Suppressor macrophage treated with lipopolysaccharide for 1 hour (primary cell): Measurements from ENCODE around the gene E2F3.

Experiments
- DNase-seq, 3 donors: peaks; one replicate each; pipeline ENCODE4 v3.0.0-alpha.2; 2020 to 2022

Gene E2F3

DNA sequence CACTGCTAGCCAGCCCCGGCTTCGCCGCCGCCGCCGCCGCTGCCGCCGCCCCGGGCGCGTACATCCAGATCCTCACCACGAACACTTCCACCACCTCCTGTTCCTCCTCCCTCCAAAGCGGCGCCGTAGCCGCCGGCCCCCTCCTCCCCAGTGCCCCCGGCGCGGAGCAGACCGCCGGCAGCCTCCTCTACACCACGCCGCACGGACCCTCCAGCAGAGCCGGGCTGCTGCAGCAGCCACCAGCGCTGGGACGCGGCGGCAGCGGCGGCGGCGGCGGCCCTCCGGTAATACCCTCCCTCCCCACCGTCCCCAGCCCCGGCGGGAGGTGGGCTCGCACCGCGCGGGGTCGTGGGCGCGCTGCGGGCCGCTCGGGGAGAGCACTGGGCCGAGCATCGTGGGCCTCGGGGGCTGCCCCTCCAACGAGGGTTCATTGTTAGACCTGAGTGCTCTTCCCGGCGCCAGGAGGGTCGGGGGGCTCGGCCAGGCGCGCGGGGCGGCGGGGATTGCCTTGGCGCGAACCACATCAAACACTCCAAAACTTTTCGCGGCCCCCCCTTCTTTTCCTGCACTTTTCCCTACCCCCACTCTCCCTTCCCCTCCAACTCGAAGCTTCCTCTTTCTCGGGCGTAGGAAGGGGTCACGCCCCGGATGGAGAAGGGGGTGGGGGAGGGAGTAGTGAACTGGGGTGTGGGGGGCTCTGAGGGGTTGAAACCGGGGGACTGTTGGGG lies 827 bp downstream of the E2F3 start:
- DNase-seq = peak; percentile 69 to 83 (median 72)

DNA sequence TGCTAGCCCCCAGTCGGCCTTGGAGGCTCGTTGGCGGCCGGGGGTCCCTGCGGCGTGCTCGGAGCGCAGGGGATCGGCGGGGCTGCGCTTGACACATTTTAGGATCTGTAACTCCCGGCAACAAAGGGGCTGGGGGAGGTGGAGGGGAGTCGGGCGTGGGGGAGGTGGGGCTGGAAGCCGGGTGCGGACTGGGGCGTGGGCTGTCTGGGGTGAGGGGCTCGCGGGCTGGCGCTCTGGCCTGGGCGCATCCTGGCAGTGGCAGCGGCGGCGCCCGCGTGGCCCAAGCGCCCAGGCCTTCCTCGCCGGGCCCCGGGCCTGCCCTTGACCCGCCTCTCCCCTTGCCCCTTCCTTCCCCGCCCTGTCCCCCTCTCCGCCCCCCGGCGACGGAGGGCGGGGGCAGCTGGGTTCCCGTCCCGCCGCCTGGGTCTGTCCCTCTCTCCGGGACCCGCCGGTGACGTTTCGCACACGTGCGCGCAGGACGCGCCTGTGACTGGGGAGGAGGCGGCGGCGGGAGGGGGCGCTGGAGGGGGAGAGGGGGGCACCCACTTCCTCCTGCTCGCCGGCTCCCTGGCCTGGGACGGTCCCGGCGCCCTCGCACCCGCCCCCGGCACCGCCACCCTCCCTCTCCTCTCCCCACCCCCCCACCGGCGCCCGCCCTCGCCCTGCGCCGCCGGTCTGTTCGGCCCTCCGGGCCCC lies 1.5 kb downstream of the E2F3 start:
- peak; percentile 98 to 99 (median 98) for DNase-seq

DNA sequence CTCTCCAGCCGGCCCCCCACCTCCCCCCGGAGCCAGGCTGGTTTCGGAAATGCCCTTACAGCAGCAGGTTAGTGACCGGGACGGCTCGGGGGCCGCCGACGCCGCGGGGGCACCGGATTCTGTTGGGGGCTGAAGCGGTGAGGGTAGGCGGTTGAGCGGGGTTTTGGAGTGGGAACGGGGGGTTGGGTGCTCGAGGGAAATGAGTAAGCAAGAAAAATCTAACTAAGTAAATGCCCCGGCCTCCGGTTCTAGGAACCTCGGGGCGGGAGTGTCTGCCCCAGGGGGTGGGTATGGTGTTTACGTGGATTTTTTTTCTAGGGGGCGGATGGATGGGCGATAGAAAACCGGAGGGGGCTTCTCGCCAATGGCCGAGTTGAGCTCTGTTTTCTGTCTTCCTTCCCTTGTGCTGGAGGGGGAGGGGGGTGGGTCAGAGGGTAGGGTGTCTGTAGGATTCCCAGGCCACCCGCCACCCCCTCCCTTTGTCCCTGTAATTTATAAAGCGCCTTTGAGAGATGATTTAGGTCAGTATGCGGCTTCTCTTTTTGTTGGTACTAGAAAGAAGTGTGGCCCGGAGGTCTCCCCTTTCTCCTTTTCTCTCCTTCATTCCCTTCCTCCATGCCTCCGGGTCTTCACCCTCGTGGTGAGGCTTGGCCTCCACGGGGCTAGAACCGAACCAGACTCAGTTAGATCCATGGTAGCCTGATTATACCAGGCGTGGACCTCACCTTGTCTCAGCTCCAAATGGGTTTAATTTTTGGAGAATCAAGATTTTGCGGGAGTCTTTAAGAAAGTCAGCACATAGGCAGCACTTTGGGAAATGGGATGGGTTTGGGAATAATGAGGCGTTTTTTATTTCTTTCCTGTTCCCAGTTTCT lies 2.3 kb downstream of the E2F3 start:
- DNase-seq = peak; percentile 81 to 84 (median 81)

DNA sequence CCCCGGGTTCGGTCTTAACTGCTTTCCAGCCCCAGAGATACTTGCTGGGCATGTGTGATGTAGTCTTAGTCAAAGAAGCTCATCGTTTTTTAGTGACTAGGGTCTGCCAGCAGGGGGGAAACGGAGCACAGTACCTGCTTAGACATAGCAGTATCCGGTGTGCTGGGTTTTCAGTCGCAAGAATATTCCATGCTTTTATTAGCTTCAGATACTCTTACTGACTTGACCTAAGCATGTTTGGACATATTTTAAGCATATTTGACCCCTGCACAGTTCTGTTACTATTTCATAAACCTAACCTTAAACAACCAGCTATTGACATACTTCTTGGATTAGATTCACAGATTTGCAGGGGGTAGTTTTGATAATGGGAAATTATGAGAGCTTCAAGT lies 3.0 kb downstream of the E2F3 start:
- peak; percentile 56 to 69 (median 63) for DNase-seq

DNA sequence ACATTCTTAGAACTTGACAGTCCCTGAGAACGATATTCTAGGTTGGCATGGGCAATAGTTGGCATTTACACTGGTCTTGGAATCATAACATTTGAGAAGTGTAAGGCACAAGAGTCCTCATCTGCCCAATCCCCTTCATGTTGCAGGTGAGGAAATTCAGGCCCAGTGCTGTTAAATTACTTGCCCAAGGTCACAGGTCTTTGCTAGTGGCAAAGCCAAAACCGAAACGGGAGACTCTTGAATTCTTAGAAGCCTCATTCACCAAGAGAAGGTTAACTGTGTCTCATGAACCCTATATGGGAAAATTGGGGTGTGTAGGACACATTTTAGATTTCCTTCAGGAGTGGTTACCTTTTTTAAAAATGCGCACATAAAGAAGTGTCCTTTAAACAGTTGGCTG lies 7.2 kb downstream of the E2F3 start:
- no peak for DNase-seq

DNA sequence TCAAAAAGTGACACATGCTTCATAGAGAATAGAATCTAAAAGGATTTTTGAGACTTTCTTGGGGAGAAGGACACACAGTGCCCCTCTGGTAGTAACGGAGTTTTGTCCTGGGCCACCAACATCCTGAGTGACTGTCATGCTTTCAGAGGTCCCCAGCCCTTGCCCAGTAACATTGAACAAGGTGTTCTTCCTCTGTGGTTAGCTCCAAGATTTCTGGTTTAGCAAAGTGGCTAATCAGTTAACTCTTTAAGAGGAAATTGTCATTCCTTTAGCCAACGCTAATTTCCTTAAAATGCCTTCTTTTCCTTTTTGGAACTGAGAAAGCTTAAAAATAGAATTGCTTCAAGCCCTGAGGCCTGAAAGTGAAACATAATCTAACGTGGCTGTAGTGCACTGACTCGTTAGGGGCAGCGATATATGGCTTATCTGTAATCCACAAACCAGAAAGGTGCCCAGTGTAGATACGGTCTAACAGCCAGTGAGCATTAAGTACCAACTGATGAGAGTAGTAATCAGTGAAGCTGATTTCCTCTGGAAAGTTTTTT lies 7.8 kb downstream of the E2F3 start:
- peak in 1 of 3 donors; percentile 21 for DNase-seq

DNA sequence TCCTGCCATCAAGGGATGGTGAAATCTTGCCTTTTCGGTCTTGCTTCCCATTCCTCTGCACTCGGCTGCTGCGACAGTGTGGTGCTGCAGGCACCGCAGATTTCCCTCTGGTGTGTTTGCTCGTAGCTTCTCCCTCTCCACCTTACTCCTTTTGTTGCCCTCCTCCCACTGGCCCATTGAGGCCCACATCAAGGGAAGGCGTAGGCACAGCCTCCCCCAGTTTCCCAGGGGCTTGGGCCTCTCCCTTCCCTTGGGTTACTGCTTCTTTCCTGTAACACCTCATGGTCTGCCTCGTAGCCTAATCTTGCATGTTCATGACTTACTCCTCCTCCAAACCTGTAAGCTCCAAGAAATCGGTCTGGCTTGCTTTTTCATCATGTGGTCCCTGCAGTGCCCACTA lies 9.9 kb downstream of the E2F3 start:
- peak in 1 of 3 donors; percentile 12 for DNase-seq

DNA sequence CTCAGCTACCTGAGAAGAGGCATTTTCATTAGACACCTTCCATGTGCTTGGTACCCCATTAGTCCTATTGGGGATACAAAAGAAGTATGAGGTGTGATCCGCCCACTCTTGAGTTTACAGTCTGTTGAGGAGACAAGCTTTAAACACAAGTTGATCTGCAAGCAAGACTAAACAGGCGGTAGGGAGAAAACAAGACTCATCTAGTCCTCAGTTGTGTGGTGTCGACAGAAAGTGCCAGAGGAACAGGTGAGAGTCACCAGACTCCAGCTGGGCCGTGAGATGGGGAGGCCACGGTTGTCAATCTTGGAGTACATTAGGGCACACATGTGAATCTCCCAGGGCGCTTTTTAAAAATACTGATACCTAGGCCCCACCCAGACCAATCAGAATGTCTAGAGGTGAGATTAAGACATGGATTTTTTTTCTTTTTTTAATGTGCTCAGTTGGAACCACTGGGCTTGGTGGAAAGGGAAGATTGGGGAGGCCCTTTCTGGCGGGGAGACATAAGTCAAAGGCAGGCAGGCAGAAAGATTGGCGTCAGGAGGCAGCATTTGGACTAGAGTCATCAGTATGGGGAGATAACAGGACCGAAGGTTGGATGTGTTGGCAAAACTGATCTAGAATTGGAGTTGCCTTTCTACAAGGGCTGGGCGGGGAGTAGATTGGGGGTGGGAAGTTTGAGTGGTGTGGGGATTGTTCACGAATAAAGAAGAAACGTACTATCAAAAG lies 10.4 kb downstream of the E2F3 start:
- DNase-seq = no peak

DNA sequence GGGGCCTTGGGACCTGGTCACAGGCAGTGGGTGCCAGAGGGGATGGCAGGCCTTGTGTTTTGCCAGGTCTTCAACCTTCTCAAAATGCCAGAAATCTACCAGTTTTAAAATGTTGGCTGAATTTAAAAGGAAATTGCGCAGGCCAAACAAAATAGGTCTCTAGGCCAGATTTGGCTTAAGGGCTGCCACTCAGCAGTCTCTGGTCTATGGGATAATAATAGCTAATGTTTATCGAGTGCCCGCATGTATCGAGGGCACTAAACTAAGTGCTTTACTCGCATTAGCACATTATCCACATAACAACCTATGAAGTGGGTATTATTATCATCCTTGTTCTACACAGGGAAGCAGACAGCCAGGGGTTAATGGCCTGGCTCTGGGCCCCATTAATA lies 11.0 kb downstream of the E2F3 start:
- no peak for DNase-seq

DNA sequence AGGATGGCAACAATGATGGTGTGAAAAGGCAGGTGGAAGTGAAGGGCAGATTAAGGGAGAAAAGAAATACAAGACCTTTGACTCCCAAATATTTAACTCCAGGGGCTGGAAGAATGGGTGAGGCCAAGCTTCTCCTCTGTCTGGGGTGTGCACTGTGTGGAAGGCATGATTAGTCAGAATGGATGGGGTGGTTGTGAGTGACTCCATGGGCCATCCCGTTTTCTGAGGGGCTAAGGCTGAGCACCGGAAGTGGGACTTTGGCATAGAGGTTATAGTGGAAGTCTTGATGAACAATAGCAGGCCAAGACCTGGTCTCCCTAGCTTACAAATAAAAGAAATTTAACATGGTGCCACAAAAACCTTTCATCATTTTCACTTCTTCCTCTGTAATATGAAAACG lies 12.1 kb downstream of the E2F3 start:
- no peak for DNase-seq

DNA sequence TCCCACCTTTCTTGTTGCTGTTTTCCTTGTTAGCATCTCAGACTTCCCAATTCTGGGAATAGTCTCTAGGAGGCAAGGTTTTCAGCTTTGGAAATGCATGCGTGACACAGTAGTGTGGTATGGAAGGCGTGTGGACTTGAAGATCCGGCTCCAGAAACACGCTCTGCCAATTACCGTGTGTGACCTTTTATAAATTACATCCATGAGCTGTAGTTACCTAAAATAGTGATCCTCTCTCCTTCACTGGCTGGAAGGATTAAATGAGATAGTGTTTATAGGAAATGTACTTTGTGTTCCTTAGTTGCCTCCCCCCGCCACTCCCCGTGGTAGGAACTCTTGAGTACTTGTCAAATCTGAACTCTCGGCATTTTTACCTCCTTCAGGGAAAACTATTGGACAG lies 13.0 kb downstream of the E2F3 start:
- DNase-seq = no peak

DNA sequence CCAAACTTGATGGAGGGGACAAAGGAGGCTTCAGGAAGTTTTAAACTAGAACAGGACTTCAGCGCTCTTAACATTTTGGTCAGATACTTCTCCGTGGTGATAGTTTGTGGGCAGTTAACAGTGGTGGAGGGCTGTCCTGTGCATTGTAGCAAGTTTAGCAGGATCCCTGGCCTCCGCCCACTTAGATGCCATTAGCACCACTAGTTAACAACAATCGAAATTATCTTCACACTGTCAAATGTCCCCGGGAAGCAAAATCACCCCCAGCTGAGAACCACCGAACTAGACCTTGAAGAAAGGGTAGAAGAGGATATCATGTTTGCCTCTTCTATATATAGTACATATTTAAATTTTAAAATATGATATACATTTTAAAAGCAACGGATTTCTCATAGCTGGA lies 13.6 kb downstream of the E2F3 start:
- no peak for DNase-seq

DNA sequence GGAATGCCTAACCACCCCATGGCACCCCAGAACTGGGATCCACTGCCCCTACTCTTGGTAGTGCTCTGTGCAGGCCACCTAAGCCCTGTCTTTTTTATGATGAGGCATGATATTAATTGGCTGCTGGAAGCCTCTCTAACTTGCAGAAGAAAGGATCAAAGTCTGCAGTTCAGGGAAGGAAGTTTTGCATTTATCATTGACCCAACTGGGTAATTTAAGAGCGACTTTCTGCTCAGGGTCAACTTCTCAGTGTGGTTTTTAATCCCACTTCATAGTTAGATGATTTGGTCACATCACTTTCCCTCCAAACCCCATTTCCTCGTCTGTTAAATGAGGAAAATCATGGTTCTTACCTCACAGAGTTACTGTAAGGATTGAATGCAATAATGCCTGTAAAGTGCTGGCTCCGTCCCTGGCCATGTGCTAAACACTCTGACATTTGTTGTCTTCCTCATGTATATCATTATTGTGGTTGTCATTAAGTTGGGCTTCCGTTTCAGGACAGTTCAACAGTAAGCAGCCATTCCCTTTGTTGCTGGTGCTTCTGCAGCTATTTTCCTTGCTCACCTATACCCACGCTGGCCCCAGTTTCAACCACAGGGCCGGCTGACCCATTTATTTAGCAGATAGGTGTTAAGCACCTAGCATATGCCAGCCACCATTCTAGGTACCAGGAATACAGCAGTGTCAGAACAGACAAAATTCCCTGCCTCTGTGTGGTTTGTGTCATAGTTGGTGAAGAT lies 14.2 kb downstream of the E2F3 start:
- no peak for DNase-seq

DNA sequence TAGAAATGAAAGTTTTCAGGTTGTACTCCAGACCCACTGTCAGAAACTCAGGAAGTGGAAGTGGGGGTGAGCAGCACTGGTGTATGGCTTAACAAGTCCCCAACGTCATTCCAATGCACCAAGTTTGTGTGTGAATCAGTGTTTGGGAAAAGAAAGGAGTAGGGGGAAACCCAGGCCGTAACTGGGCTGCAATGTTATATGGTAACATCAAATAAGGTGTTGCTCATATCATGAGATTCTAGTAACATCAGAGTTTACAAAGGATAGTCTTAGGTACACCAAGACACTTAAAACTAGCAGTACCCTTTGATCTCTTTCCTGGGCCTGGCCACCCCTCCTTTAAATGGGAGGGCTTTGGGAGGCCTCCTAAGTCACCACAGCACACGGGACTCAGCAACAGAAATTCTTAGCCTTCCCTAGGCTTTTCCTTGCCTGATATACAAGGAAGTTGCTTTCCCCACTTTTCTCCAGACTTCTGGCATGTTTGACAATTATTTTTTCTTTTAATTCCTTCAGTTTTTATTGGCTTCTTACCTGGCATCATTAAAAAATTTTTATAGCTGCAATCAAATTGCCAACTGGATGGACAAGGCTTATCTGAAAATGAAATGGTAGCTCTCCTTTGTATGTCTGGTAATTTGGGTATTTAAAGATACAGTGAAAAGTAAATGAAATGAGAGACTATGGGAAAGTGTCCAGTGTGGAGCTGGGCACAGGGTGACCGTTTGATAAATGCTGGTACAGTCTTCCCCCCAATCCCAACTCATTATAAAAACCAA lies 15.1 kb downstream of the E2F3 start:
- DNase-seq = peak; percentile 73 to 84 (median 76)

DNA sequence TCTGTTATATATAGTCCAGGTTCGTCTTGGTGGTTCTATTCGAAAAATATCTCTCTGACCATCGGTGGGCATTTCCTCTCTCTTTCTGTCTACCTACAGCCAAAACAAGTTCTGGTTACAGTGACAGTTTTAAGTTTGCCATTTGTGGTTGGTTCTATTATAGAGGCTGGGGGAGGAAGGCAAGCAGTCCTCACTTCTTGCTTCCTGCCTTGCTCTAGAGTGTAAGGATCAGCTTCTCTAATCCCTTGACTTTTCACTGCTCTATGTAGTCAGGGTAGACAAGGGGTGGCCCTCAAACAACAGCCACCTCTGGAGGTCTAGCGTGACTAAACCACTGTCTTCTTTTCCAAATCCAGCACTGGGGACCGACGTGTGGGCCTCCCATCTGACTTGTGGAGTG lies 16.1 kb downstream of the E2F3 start:
- DNase-seq = peak in 1 of 3 donors; percentile 22

DNA sequence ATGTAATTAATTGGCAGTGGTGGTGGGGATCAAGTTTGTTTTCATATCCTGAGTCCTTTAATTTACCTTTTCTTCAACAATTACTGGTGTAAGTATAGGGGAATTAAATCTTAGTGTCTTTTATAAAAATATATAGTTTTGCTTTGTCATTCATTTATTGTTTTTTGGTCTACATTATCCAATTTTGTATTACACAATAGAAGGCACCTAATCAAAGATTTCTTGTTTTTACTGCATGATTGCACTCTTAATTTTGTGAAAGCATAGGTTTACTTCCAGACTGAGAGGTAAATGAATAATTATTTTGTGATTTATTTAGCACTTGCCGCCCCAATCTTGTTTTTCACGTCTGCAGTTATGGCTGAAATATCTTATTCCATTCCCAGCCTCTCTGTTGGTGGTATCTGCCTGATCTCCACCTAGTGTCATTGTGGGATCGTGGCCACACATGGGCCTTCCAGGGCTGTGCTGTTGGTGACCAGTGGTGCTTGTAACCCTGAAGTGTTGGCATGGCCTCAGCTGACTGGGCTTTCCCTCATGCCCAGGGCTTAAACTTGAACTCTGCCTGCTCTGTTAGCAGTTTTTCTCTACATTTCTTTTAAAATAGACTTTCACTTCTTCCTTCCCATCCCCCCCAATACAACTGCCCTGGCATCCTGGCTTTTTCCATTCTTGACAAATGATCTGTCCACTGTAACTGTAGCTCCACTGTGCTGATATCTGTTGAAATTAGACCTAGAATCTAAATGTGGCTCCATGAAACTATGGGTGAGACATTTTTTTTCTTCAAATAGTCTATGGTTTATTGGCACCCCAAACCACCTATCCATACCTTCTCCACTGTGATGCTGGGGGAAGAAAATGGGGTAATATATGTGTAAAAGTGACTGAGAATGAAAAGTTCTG lies 24.8 kb downstream of the E2F3 start:
- DNase-seq = peak in 1 of 3 donors; percentile 22

DNA sequence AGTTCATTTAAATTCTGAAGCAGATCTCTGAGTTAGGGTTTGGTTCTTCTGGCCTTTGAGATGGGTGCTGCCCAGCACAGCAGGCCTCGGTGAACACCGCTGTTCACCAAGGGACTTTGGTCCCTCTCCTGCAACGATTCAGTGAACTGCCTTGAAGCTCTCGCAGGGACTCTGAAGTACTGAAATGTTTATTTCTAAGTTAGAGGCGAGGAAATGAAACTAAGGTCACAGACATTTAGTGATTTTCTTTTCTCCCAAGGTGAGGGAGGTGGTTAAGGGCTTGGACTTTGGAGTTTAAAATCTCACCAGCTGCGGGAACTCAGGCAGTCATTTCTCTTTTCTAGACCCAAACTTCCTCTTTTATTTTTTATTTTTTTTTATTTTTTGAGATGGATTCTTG lies 26.2 kb downstream of the E2F3 start:
- DNase-seq = no peak

DNA sequence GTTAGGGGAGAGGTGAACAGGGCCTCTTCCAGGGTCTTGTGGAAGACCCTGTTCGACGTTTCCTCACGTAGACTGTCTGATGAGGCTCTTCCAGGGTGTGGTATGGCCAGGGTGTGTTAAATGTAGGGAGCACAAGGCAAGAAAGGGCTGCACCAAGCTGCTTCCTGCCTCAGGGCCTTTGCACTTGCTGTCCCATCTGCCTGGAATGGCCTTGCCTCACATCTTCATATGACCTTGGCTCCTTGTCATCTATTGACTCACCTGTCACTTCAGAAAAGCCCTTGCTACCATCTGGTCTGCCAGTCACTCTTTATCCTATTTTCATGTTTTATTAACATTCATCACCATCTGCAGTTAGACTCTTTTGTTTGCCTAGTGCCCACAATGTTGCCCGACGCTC lies 31.0 kb downstream of the E2F3 start:
- no peak for DNase-seq

DNA sequence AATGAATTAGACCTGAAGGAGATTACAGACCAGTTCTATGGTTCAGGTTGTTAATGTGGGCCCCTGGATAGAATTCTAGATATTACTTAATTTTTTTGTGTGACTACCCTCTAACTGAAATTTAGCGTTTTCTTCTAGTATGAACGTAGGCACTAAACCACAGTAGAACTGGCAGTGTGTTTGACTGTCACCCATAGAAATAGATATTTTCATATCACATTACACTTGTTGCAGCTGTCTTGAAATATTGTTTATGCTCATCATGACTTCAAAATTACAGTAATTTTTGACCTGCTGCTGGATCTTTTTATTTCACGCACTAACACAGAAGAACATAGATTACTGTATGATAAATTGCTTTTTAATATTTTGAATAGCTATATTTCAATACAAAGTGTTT lies 31.6 kb downstream of the E2F3 start:
- DNase-seq = no peak

DNA sequence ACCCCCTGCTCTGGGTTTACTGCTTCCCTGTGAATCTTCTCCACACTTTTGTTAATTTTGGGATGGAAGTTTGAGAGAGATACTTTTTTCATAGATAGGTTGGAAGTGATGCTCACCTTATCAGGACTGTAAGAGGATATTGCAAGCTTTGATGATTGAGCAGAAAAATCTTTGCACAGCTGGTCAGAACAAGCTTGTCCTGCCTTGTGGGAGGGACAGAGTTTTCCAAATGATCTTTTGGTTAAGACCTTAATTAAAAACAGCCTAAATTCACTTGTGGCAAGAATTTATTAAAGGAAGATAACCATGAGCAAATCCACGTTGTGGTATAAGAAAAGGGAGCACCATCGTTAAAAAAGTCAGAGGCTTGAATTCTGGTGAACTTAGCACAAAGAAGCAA lies 32.2 kb downstream of the E2F3 start:
- DNase-seq = no peak
